Activated CD4-positive, alpha-beta T cell treated with anti-CD3 and anti-CD28 coated beads, Interleukin-2, Interleukin-4, amounts not matched to agents 100 ng/mL and 50 ng/mL, durations not matched to agents 16 hours and 8 hours (primary cell): ENCODE measurements around the gene FAM184A.

Source experiments
- DNase-seq: peaks from one replicate; pipeline ENCODE4 v3.0.0-alpha.2; 2020; ENCODE audit warnings: low spot score

The FAM184A gene

GRCh38 chr6:118913161-118913560 is 165.3 kb downstream of the FAM184A start:
- DNase-seq: no peak

- DNase-seq: no peak
These were observed 165.8 kb downstream of the FAM184A start for GRCh38 chr6:118912646-118913045.
